Stimulated activated memory B cell treated with anti-CD40 and anti-IgM and Interleukin-4, amounts not matched to agents 10 μg/mL and 1 μg/mL and 100 μg/mL, for 72 hours (primary cell): ENCODE data around the gene SIVA1.

Experiments
- ATAC-seq: fragments of 150-1000 bp; cut with Tn5 transposase; 2 replicates; pipeline ENCODE4 v1.10.0; 2021
- H3K27ac Mint-ChIP-seq: one replicate; pipeline ENCODE4 v1.8.0; 2022; ENCODE audit warnings: mild to moderate bottlenecking, mixed read lengths
- H3K27me3 Mint-ChIP-seq: one replicate; pipeline ENCODE4 v1.8.0; 2022; ENCODE audit warnings: mixed read lengths
- H3K36me3 Mint-ChIP-seq: one replicate; pipeline ENCODE4 v1.8.0; 2022; ENCODE audit warnings: mixed read lengths
- H3K4me1 Mint-ChIP-seq: one replicate; pipeline ENCODE4 v1.8.0; 2022; ENCODE audit warnings: mixed read lengths
- H3K4me3 Mint-ChIP-seq: one replicate; pipeline ENCODE4 v1.8.0; 2022; ENCODE audit warnings: mild to moderate bottlenecking, moderate library complexity, mixed read lengths
- H3K9me3 Mint-ChIP-seq: one replicate; pipeline ENCODE4 v1.8.0; 2022; ENCODE audit warnings: mixed read lengths

The SIVA1 gene

GRCh38 chr14:104752735-104753527 lies at the start of gene SIVA1:
TSS of gene SIVA1 (plus strand) at chr14:104753147. CDS start at chr14:104753202, 55 bp downstream.
- peak; percentile 97 for ATAC-seq
- H3K27ac Mint-ChIP-seq: peak within 1 kb of the TSS; percentile 72
- H3K36me3 Mint-ChIP-seq: peaks cover 15% of the 10 kb centered on the region
- H3K9me3 Mint-ChIP-seq: no peaks in the 10 kb centered on the region
- peaks cover 53% of the 10 kb centered on the region for H3K4me1 Mint-ChIP-seq
- H3K4me3 Mint-ChIP-seq: peak within 1 kb of the TSS; percentile 80
- no peaks in the 10 kb centered on the region for H3K27me3 Mint-ChIP-seq

GRCh38 chr14:104703269-104703668 lies 49.7 kb upstream of the SIVA1 start:
- H3K4me3 Mint-ChIP-seq: no peak overlapping the region
- H3K4me1 Mint-ChIP-seq: peaks cover 12% of the 10 kb centered on the region
- no peaks in the 10 kb centered on the region for H3K9me3 Mint-ChIP-seq
- H3K27ac Mint-ChIP-seq: no peak overlapping the region
- H3K27me3 Mint-ChIP-seq: no peaks in the 10 kb centered on the region
- ATAC-seq: peak; percentile 3
- peaks cover 14% of the 10 kb centered on the region for H3K36me3 Mint-ChIP-seq

GRCh38 chr14:104704252-104704651 lies 48.7 kb upstream of the SIVA1 start:
- Mint-ChIP-seq H3K27ac (no peak overlapping the region), H3K4me3 (no peak overlapping the region), H3K36me3 (peaks cover 14% of the 10 kb centered on the region), H3K27me3 (no peaks in the 10 kb centered on the region), H3K9me3 (no peaks in the 10 kb centered on the region), H3K4me1 (peaks cover 14% of the 10 kb centered on the region)
- ATAC-seq: no peak

GRCh38 chr14:104705340-104706047 lies 47.5 kb upstream of the SIVA1 start:
- no peak overlapping the region for H3K4me3 Mint-ChIP-seq
- H3K27me3 Mint-ChIP-seq: no peaks in the 10 kb centered on the region
- no peak for ATAC-seq
- H3K36me3 Mint-ChIP-seq: peaks cover 14% of the 10 kb centered on the region
- no peaks in the 10 kb centered on the region for H3K9me3 Mint-ChIP-seq
- peaks cover 10% of the 10 kb centered on the region for H3K4me1 Mint-ChIP-seq
- no peak overlapping the region for H3K27ac Mint-ChIP-seq

- Mint-ChIP-seq H3K27ac (no peak overlapping the region), H3K4me1 (peaks cover 8% of the 10 kb centered on the region), H3K4me3 (no peak overlapping the region), H3K27me3 (no peaks in the 10 kb centered on the region), H3K9me3 (no peaks in the 10 kb centered on the region), H3K36me3 (peaks cover 14% of the 10 kb centered on the region)
- no peak for ATAC-seq
Observed at GRCh38 chr14:104706733-104707607, 46.0 kb upstream of the SIVA1 start.

DNA sequence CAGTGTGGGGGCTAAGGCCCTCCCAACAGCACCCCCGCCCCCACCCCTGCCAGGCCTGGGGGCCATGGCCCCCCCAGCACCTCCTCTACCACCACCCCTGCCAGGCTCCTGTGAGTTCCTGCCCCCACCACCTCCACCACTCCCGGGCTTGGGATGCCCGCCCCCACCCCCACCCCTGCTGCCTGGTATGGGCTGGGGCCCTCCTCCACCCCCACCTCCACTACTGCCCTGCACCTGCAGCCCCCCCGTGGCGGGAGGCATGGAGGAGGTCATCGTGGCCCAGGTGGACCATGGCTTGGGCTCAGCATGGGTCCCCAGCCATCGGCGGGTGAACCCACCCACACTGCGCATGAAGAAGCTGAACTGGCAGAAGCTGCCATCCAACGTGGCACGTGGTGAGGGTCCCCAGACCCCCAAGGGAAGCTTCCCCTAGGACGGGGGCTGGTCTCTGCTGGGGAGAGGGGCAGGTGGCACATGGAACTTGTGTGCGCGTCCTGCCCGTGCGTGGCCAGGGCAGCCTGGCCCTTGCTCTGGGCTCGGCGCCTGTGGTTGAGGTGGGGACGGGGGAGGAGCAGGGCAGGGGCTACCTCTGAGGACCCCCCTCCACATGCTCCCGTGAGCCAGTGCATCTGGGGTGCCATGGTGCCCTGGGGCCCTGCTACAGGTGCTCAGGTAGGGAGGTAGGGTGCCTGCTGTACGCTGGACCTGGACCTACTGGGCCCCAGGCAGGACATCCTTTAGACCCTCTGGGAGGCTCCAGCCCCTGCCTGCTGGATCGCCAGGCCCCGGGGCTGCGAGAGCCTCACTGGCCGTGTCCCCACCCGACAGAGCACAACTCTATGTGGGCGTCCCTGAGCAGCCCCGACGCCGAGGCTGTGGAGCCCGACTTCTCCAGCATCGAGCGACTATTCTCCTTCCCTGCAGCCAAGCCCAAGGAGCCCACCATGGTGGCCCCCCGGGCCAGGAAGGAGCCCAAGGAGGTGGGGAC lies 45.0 kb upstream of the SIVA1 start:
- H3K4me1 Mint-ChIP-seq: peaks cover 8% of the 10 kb centered on the region
- H3K27me3 Mint-ChIP-seq: no peaks in the 10 kb centered on the region
- H3K9me3 Mint-ChIP-seq: no peaks in the 10 kb centered on the region
- no peak overlapping the region for H3K4me3 Mint-ChIP-seq
- peaks cover 16% of the 10 kb centered on the region for H3K36me3 Mint-ChIP-seq
- H3K27ac Mint-ChIP-seq: peak overlapping the region; percentile 28
- ATAC-seq: peak; percentile 5

DNA sequence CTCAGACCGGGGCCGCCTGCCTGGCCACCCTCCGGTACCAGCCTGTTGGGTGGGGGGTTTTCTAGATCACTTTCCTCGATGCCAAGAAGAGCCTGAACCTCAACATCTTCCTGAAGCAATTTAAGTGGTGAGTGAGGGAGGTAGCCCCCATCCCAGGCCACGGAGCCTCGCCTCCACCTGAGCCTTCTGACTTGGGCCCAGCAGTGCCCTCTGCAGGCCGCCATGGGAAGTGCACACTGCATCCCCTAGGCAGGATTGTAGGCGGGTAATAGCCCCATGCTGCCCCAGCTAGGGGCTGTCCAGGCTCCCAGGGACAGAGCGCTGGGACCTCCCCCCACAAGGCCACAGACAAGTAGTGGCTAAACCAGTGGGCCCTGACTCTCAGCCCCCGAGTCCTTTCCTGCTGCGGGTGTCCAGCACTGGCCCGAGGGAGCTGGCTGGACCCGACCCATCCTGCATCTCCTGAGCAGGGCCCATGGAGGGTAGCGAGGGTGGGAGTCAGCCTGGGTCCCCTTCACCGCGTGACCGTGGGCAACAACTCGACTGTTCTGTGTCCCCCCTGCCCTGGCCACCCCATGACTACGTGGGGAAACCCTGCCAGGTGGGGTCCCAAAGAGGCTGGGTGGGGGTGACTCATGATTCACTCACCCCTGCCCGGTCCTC lies 44.2 kb upstream of the SIVA1 start:
- Mint-ChIP-seq H3K9me3 (no peaks in the 10 kb centered on the region), H3K36me3 (peaks cover 13% of the 10 kb centered on the region), H3K4me1 (peaks cover 8% of the 10 kb centered on the region), H3K27me3 (no peaks in the 10 kb centered on the region), H3K27ac (peak overlapping the region; percentile 28), H3K4me3 (no peak overlapping the region)
- ATAC-seq: peak; percentile 69

GRCh38 chr14:104709387-104710039 lies 43.4 kb upstream of the SIVA1 start:
- Mint-ChIP-seq H3K27me3 (no peaks in the 10 kb centered on the region), H3K27ac (no peak overlapping the region), H3K4me1 (peaks cover 8% of the 10 kb centered on the region), H3K36me3 (peaks cover 5% of the 10 kb centered on the region), H3K4me3 (no peak overlapping the region), H3K9me3 (no peaks in the 10 kb centered on the region)
- ATAC-seq: no peak

DNA sequence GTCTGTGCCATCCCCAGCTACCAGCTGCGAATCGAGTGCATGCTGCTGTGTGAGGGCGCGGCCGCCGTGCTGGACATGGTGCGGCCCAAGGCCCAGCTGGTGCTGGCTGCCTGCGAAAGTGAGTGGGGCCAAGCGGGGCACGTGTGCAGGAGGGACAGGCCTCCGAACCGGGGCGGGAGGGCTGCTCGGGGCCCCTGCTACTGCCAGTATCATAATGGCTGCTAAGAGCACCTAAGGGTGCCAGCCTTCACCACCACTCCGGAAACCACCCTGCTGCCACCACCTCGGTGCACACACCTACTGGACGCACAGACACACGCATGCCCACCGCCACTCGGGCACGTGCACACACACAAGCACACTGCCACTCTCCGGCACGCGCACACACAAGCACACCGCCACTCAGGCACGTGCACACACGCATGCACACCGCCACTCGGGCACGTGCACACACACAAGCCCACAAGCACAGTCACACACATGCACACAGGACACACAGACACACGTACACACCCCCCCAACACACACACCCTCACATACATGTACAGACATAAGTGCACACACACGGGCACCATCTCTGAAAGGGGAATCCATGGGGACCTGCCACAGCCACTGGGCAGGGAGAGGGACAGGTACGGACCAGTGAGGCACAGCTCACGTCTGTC lies 42.7 kb upstream of the SIVA1 start:
- H3K36me3 Mint-ChIP-seq: peaks cover 5% of the 10 kb centered on the region
- ATAC-seq: no peak

DNA sequence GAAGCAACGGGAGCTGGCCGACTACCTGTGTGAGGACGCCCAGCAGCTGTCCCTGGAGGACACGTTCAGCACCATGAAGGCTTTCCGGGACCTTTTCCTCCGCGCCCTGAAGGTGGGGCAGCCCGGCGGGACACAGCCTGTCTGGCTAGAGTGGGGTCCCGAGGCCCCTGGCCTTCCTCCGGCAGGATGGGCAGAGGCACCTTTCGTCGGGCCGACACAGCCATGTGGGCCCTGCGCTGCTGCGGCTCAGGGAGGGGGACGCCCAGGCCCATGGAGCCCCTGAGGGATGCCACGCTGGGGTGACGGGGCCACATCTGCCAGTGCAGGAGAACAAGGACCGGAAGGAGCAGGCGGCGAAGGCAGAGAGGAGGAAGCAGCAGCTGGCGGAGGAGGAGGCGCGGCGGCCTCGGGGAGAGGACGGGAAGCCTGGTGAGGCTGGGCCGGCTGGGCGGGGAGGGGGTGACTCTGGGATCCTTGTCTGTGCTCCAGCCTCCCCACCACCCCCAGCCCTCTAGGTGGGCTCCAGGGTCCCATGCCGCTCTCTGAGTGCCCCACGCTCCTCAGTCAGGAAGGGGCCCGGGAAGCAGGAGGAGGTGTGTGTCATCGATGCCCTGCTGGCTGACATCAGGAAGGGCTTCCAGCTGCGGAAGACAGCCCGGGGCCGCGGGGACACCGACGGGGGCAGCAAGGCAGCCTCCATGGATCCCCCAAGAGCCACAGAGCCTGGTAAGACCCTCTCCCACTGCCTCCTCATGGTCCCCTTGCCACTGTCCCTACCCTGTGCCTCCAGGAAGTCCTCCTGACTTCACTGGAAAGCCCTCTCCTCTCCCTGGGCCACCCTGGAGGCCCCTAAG lies 39.8 kb upstream of the SIVA1 start:
- Mint-ChIP-seq H3K27ac (no peak overlapping the region), H3K4me1 (peaks cover 17% of the 10 kb centered on the region), H3K36me3 (peaks cover 23% of the 10 kb centered on the region), H3K4me3 (no peak overlapping the region), H3K9me3 (no peaks in the 10 kb centered on the region), H3K27me3 (no peaks in the 10 kb centered on the region)
- no peak for ATAC-seq

More for the DNA sequence above, 42.7 kb upstream of the SIVA1 start:
- Mint-ChIP-seq H3K27ac (no peak overlapping the region), H3K27me3 (no peaks in the 10 kb centered on the region), H3K9me3 (no peaks in the 10 kb centered on the region), H3K4me3 (no peak overlapping the region), H3K4me1 (peaks cover 8% of the 10 kb centered on the region)

- peaks cover 24% of the 10 kb centered on the region for H3K36me3 Mint-ChIP-seq
- no peak overlapping the region for H3K27ac Mint-ChIP-seq
- no peaks in the 10 kb centered on the region for H3K9me3 Mint-ChIP-seq
- no peak overlapping the region for H3K4me3 Mint-ChIP-seq
- no peaks in the 10 kb centered on the region for H3K27me3 Mint-ChIP-seq
- peaks cover 10% of the 10 kb centered on the region for H3K4me1 Mint-ChIP-seq
- ATAC-seq: no peak
Observed at GRCh38 chr14:104714066-104714465, 38.9 kb upstream of the SIVA1 start.

- H3K36me3 Mint-ChIP-seq: peaks cover 24% of the 10 kb centered on the region
- H3K4me3 Mint-ChIP-seq: no peak overlapping the region
- no peaks in the 10 kb centered on the region for H3K27me3 Mint-ChIP-seq
Observed at GRCh38 chr14:104714681-104715080, 38.3 kb upstream of the SIVA1 start.

More at GRCh38 chr14:104714681-104715080, 38.3 kb upstream of the SIVA1 start:
- Mint-ChIP-seq H3K27ac (no peak overlapping the region), H3K9me3 (no peaks in the 10 kb centered on the region), H3K4me1 (peaks cover 10% of the 10 kb centered on the region)
- ATAC-seq: no peak
